Epithelial cell of proximal tubule (primary cell): ENCODE results near the gene GNLY. TPM values are rescaled to one million over a fixed set of nuclear protein-coding genes. Genes with fewer than 3 reads are reported as not detected.

Source experiments
- DNase-seq: peaks from one replicate; pipeline ENCODE4 v3.0.0-alpha.2; 2011; ENCODE audit warnings: low read depth
- H3K4me3 ChIP-seq: 2 replicates; pipeline ENCODE4 v1.5.1; 2011; ENCODE audit warnings: low read depth, mild to moderate bottlenecking, low read length
- total RNA-seq: library from RNA; depleted of rRNA; stranded (reverse); fragments of >200 nt; gene quantifications from 2 replicates; pipeline ENCODE4 v1.2.3, GENCODE V29; 2015
- TF ChIP-seq, protein P1 (sequence below): conservative IDR thresholded peaks from 2 replicates; pipeline ENCODE4 v1.5.1; 2012; ENCODE audit warnings: low read depth, mild to moderate bottlenecking, low read length

The GNLY gene
- total RNA-seq, 1 donor from 2014 or later = not detected

DNA sequence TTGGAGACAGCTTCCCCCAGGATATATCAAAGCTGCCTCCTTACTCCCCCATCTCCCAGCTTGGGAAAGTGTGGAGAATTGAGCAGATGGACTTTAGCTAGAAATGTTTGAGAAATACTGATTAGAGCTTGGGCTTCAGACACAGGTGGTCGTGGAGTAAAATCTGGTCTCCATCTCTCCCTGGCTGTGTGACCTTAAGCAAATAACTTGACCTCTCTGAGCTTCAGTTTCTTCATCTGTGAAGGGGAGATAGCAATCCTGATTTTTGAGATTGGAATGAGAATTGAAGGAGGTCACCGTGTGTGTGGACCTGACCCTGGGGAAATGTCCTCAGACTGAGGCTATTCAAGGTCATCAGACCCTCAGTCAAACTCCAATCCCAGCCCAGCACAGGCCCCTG, 3.6 kb downstream of the GNLY start:
- TF ChIP-seq, protein P1, sequence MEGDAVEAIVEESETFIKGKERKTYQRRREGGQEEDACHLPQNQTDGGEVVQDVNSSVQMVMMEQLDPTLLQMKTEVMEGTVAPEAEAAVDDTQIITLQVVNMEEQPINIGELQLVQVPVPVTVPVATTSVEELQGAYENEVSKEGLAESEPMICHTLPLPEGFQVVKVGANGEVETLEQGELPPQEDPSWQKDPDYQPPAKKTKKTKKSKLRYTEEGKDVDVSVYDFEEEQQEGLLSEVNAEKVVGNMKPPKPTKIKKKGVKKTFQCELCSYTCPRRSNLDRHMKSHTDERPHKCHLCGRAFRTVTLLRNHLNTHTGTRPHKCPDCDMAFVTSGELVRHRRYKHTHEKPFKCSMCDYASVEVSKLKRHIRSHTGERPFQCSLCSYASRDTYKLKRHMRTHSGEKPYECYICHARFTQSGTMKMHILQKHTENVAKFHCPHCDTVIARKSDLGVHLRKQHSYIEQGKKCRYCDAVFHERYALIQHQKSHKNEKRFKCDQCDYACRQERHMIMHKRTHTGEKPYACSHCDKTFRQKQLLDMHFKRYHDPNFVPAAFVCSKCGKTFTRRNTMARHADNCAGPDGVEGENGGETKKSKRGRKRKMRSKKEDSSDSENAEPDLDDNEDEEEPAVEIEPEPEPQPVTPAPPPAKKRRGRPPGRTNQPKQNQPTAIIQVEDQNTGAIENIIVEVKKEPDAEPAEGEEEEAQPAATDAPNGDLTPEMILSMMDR = no peak
- no peak for DNase-seq
- no peak overlapping the region for H3K4me3 ChIP-seq

DNA sequence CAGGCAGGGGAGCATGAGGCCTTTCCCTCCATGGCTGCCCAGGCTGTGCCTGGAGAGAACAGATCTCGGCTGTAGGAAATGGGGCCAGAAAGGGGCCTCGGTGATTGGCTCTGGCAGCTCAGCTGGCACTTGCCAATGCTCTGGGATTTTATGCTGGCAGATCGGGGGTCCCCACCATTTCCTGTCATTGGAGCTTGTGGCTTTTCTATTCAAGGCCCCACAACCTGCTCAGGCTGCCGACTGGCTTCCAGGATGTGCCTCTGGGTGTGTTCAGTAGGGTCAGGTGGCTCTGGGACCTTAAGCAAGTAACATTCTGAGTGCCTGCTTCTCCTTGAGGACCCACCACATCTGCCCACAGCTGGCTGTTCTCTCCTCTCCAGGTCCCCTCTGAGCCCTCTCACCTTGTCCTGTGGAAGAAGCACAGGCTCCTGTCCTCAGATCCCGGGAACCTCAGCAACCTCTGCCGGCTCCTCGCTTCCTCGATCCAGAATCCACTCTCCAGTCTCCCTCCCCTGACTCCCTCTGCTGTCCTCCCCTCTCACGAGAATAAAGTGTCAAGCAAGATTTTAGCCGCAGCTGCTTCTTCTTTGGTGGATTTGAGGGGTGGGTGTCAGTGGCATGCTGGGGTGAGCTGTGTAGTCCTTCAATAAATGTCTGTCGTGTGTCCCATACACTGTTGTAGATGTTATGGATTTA, 4.2 kb downstream of the GNLY start:
- TF ChIP-seq, protein P1 = no peak
- H3K4me3 ChIP-seq = no peak overlapping the region
- DNase-seq = no peak

DNA sequence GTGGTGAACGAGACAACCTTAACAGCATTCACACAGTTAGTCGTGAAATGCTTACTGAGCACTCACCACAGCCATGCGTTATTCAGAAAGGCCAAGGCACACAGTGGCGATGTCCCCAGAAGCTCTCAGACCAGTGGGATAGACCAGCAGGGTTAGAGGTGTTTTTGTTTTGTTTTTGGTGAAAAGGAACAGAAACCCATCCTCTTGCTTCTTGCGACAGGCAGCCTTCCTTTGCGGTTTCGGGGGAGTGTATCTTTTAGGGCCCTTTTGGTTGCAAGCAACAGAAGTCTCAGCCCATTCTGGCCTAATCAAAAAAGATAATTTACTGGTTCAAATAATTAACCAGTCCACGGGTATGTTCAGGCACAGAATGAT, 4.7 kb downstream of the GNLY start:
- no peak overlapping the region for H3K4me3 ChIP-seq
- TF ChIP-seq, protein P1 = no peak
- no peak for DNase-seq

DNA sequence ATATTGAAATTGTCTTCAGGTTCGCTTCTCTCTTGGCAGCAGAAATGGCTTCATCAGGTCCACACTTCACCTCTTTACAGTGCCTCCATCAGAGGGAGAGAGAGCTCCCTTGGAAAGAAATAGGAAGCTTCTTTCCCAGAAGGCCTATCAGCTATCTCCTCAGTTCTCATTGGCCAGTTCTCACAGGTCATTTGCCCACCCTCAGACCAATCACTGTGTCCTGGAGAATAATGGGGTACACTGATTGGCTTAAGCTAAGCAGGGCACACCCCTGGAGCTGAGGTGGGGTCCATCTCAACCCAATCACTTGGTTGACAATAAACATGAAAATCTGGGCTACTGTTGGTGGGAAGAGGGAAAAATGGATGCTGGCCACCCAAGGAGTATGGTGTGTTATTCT, 5.2 kb downstream of the GNLY start:
- no peak for DNase-seq
- no peak overlapping the region for H3K4me3 ChIP-seq
- TF ChIP-seq, protein P1 = no peak

DNA sequence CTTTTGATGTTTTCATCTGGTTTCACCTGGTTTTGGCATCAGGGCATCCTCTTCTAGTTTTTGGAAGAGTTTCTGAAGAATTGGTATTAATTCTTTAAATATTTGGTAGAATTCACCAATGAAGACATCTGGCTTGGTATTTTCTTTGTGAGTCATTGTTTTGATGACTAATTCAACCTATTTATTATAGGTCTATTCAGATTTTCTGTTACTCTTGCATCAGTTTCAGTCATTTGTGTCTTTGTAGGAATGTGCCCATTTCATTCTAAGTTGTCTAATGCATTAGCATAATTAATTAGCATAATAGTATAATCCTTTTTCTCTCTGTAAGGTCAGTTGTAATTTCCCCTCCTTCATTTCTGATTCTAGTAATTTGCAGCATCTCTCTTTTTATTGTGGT, 8.0 kb downstream of the GNLY start:
- TF ChIP-seq, protein P1 = no peak
- no peak for DNase-seq
- H3K4me3 ChIP-seq = no peak overlapping the region

DNA sequence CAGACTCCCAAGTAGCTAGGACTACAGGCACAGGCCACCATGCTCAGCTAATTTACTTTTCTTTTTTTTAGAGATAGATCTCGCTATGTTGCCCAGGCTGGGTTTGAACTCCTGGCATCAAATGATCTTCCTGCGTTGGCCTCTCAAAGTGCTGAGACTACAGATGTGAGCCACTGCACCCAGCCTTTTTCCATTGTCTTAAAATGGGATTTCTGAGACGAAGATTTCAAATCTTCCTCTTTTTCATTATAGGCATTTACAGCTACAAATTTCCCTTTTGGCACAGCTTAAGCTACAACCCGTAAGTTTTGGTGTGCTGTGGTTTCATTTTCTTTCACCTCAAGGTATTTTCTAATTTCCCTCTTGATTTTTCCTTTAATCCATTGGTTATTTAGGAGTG, 8.6 kb downstream of the GNLY start:
- TF ChIP-seq, protein P1 = no peak
- DNase-seq = no peak
- no peak overlapping the region for H3K4me3 ChIP-seq

DNA sequence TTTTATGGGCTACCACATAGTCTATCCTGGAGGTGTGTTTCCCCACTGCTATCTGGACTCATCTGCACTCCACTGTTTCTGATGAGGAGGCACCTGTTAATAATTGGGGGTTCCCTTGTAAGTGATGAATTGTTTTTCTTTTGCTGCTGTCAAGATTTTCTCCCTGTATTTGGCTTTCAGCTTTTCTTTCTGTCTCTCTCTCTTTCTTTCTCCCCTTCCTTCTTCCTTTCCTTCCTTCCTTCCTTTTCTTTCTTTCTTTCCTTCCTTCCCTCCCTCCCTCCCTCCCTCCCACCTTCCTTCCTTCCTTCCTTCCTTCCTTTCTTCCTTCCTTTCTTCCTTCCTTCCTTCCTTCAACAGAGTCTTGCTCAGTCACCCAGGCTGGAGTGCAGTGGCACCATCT, 9.2 kb downstream of the GNLY start:
- TF ChIP-seq, protein P1 = no peak
- no peak for DNase-seq

More for the DNA sequence above, 9.2 kb downstream of the GNLY start:
- H3K4me3 ChIP-seq = no peak overlapping the region
